HG03060 (cell line): ENCODE results near the gene DCX.

Source experiments
- ATAC-seq: cut with Tn5 transposase; IDR thresholded peaks from one replicate; pipeline ENCODE4 v1.9.1; 2021; ENCODE audit warnings: low read depth, moderate number of reproducible peaks; ENCODE audit not compliant: unreplicated experiment

DCX gene

GRCh38 chrX:111411983-111412382 is at the start of gene DCX:
DCX (minus strand) TSS chrX:111412192; CDS start chrX:111410398, 1,794 bp downstream.
- ATAC-seq = no peak

GRCh38 chrX:111460607-111461006 is 48.6 kb upstream of the DCX start:
- ATAC-seq = no peak

- no peak for ATAC-seq
Observed at GRCh38 chrX:111447298-111447697, 35.3 kb upstream of the DCX start.

GRCh38 chrX:111445485-111445884 is 33.5 kb upstream of the DCX start:
- ATAC-seq = no peak

- no peak for ATAC-seq
Observed at GRCh38 chrX:111444881-111445280, 32.9 kb upstream of the DCX start.

- no peak for ATAC-seq
Observed at GRCh38 chrX:111443946-111444345, 32.0 kb upstream of the DCX start.

- no peak for ATAC-seq
Observed at GRCh38 chrX:111442791-111443190, 30.8 kb upstream of the DCX start.

GRCh38 chrX:111435469-111435868 is 23.5 kb upstream of the DCX start:
- no peak for ATAC-seq

GRCh38 chrX:111431001-111431400 is 19.0 kb upstream of the DCX start:
- no peak for ATAC-seq

- no peak for ATAC-seq
Observed at GRCh38 chrX:111411557-111411956, 435 bp downstream of the DCX start.

GRCh38 chrX:111410590-111411078 is 1.4 kb downstream of the DCX start:
- no peak for ATAC-seq

GRCh38 chrX:111409326-111409725 is 2.7 kb downstream of the DCX start:
- no peak for ATAC-seq

- no peak for ATAC-seq
Observed at GRCh38 chrX:111407948-111408347, 4.0 kb downstream of the DCX start.

GRCh38 chrX:111402344-111402743 is 9.6 kb downstream of the DCX start:
- ATAC-seq = no peak

- ATAC-seq = no peak
Observed at GRCh38 chrX:111395149-111395548, 16.8 kb downstream of the DCX start.

GRCh38 chrX:111394569-111394968 is 17.4 kb downstream of the DCX start:
- ATAC-seq = no peak

- ATAC-seq = no peak
Observed at GRCh38 chrX:111387470-111388070, 24.4 kb downstream of the DCX start.

- no peak for ATAC-seq
Observed at GRCh38 chrX:111386615-111387233, 25.3 kb downstream of the DCX start.

GRCh38 chrX:111386077-111386476 is 25.9 kb downstream of the DCX start:
- no peak for ATAC-seq

GRCh38 chrX:111382277-111382676 is 29.7 kb downstream of the DCX start:
- no peak for ATAC-seq

GRCh38 chrX:111376897-111377578 is 35.0 kb downstream of the DCX start:
- no peak for ATAC-seq

GRCh38 chrX:111376486-111376885 is 35.5 kb downstream of the DCX start:
- no peak for ATAC-seq
